NCI-H2227 treated with DMSO at 0.1 percent for 48 hours (cell line): ENCODE measurements around the gene UBXN7.
"Not testable (repeated sequence)": the region's sequence is repeated elsewhere in the genome, so short reads cannot be mapped to it uniquely, and the experiment has no call there.

Source experiments
- DNase-seq: peaks from one replicate; lab custom pipeline; 2025; lab: John Stamatoyannopoulos, UW

The UBXN7 gene

DNA sequence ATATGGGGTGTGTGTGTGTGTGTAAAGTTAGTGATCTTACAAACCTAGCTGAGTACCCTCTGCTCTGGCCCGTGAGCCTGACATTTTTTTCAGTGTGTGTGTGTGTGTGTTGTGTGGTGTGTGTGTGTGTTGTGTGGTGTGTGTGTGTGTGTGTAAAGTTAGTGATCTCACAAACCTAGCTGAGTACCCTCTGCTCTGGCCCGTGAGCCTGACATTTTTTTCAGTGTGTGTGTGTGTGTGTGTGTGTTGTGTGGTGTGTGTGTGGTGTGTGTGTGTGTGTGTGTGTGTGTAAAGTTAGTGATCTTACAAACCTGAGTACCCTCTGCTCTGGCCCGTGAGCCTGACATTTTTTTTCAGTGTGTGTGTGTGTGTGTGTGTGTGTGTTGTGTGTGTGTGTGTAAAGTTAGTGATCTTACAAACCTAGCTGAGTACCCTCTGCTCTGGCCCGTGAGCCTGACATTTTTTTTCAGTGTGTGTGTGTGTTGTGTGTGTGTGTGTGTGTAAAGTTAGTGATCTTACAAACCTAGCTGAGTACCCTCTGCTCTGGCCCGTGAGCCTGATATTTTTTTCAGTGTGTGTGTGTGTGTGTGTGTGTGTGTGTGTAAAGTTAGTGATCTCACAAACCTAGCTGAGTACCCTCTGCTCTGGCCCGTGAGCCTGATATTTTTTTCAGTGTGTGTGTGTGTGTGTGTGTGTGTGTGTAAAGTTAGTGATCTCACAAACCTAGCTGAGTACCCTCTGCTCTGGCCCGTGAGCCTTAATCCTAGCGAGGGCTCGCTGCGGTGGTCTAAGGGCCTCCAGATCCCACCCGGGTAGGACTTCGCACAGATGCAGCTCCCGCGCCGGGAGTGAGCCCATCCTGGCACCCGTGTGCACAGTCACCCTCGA, 115.2 kb downstream of the UBXN7 start:
- DNase-seq: not testable (repeated sequence)

DNA sequence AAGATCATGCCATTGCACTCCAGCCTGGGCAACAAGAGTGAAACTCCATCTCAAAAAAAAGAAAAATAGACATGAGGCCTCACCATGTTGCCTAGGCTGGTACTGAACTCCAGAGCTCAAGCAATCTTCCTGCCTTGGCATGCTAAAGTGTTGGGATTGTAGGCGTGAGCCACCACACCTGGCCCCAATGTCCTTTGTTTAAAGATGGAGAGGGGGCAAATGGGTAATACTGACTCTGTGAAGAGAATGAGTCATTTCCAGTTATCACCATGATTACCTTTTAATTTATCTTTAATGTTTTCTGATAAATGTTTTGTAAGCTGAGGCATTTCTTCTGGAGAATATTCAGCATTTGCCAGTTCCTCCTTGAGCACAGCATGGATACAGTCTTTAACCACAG, 116.4 kb downstream of the UBXN7 start:
- no peak for DNase-seq

DNA sequence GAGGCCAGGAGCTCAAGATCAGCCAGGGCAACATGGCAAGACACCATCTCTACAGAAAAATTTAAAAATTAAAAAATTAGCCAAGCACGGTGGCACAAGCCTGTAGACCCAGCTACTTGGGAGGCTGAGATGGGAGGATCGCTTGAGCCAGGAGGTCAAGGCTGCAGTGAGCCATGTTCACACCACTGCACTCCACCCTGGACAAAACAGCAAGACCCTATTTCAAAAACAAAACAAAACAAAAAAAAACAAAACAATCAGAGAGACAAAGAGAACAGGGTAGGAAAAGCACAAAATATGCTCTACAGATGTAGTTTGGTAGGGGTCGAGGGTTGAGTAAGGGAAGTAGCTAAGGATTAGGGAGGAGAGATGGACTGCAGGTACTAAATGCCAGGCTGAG, 117.6 kb downstream of the UBXN7 start:
- no peak for DNase-seq

DNA sequence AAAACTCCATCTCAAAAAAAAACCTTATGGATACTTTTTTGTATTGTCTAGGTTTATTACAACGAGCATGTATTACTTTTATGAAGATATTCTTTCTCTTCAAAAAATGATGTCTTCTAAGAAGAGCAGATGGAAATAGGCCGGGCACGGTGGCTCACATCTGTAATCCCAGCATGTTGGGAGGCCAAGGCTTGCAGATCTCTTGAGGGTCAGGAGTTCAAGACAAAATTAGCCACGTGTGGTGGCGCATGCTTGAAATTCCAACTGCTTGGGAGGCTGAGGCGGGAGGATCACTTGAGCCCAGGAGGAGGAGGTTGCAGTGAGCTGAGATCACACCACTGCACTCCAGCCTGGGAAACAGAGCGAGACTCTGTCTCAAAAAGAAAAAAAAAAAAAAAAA, 118.1 kb downstream of the UBXN7 start:
- DNase-seq: not testable (repeated sequence)

DNA sequence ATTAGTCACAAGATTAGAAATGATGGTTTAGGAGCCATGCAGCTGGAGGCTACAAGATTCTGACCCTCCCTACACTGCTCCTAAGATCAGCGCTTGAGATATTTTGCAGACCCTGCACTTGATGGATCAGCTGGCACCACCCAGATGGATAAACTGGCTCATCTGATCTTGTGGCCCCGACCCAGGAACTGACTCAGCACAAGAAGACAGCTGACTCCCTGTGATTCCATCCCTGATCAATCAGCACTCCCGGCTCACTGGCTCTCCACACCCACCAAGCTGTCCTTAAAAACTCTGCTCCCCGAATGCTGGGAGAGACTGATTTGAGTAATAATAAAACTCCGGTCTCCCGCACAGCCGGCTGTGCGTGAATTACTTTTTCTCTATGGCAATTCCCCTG, 129.3 kb downstream of the UBXN7 start:
- not testable (repeated sequence) for DNase-seq

DNA sequence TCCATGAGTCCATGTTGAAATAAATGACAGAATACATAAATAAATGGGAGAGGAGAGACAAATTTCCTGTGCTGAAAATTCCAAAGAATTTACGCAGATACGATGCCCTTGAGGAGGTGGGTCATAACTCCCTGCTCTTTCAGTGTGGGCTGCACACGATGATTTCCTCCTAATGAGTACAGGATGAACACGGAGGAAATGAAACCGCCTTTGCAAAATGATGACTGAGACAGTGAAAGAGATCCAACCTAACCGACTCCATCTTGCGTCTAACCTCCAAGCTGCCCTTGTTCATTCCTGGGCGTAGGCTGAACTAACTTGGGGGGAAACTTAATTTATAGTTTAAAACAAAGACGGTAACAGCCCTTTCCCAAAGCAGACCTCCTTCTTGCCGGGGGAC, 129.7 kb downstream of the UBXN7 start:
- DNase-seq: not testable (repeated sequence)

DNA sequence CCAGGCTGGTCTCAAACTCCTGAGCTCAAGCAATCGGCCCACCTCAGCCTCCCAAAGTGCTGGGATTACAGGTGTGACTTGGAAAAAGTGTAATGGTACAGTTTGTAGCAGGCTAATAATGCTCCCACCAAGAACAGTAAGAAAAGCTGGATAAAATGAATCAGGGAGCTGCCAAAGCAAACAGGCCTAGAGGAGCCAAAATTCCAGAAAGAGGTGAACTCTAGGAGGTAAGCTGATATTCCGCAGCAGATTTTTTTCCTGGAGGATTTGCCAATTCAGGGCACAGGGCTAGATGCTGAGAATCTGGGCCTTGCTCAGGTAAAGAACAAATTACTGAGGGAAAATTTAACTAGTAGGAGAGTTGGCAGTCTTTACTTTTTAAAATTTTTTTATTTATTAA, 133.7 kb downstream of the UBXN7 start:
- no peak for DNase-seq
